Measurements from ENCODE around the gene THADA. TPM values are rescaled to one million over a fixed set of nuclear protein-coding genes. Genes with fewer than 3 reads are reported as not detected.

Gene THADA
- total and polyA plus RNA-seq, 8 donors, result 32.9 to 42.7 (median 37.2) TPM

DNA sequence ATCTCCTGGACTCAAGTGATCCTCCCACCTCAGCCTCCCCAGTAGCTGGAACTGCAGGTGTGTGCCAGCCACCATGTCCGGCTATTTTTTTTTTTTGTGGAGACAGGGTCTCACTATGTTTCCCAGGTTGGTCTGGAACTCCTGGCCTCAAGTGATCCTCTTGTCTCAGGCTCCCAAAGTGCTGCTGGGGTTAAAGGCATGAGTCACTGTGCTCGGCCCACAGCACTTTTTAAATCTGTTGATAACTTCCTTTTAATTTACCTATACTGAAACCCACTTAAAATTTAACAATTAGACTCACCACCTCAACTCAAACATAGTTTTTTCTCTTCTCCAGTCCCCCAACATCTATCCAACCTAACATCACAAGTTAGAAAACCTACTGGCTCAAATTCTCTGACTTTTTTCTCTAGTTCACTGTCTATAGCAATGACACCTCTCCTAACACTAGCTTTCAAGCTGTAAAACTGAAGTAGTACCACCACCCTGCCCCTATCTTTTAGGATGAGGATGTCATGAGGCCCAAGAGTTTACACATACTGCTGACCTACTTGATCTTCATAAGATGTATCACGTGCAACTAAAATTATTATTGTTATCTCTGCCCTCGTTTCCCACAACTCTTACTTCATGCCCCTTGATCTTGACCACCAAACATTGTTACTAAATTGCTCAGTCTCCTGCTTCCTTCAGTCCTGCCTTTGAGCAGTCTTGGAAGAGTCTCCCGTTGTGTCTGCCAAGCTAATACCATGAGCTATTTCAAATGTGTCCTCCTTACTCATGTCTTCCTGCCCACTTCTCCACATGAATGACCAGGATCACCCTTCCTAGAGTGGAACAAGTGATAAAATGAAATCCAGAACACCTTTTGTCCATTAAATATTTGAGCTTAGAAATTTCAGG is 227.1 kb downstream of the THADA start:
- intact Hi-C loops (cut with DNase I), result no loop called here
- DNase-seq (no peak), ATAC-seq (no peak)
- H3K4me1 ChIP-seq, result peaks cover 6 to 14% of the 10 kb centered on the region in 2 donors
- no peaks in the 10 kb centered on the region for H3K27me3 ChIP-seq
- H3K9me3 ChIP-seq, result no peaks in the 10 kb centered on the region
- H3K27ac ChIP-seq, result no peak overlapping the region
- TF ChIP-seq, protein P1, sequence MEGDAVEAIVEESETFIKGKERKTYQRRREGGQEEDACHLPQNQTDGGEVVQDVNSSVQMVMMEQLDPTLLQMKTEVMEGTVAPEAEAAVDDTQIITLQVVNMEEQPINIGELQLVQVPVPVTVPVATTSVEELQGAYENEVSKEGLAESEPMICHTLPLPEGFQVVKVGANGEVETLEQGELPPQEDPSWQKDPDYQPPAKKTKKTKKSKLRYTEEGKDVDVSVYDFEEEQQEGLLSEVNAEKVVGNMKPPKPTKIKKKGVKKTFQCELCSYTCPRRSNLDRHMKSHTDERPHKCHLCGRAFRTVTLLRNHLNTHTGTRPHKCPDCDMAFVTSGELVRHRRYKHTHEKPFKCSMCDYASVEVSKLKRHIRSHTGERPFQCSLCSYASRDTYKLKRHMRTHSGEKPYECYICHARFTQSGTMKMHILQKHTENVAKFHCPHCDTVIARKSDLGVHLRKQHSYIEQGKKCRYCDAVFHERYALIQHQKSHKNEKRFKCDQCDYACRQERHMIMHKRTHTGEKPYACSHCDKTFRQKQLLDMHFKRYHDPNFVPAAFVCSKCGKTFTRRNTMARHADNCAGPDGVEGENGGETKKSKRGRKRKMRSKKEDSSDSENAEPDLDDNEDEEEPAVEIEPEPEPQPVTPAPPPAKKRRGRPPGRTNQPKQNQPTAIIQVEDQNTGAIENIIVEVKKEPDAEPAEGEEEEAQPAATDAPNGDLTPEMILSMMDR (IDR thresholded peaks at IDR 0.05), result no peak
- H3K4me3 ChIP-seq, result no peak overlapping the region
- no peaks in the 10 kb centered on the region for H3K36me3 ChIP-seq

DNA sequence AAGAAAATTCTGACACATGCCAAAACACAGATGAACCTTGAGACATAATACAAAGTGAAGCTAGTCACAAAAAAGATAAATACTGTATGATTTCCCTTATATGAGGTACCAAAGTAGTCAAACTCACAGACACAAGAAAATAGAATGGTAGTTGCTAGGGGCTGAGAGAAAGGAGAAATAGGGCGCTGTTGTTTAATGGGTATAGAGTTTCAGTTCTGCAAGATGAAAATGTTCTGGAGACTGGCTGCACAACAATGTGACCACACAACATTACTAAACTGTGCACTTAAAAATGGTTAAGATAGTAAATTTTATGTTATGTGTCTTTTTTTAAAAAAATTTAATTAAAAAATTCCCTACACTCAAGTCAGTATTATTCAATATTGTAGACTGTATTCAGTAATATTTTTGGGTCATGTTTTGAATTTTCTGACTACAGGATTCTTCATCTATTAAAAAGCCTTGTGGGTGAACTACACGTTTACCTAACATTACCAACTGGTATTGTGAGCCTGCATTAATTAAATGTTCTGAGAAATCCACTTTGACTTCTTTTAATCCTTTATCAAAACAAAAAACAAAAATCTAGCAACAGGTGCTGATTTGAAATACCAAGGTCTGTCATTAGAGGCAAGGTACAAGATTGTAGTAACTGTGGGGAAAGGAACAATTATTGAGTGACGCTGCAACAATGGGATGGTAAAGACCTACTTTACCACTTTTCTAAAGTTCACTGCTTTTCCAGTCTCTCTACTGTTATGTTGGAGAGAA is 228.6 kb downstream of the THADA start:
- TF ChIP-seq, protein P1 (IDR thresholded peaks at IDR 0.05), result no peak
- Histone ChIP-seq H3K27me3 (no peaks in the 10 kb centered on the region), H3K36me3 (no peaks in the 10 kb centered on the region), H3K4me1 (peaks cover 6 to 14% of the 10 kb centered on the region in 2 donors), H3K9me3 (no peaks in the 10 kb centered on the region), H3K27ac (no peak overlapping the region), H3K4me3 (no peak overlapping the region)
- intact Hi-C loops (cut with DNase I), result no loop called here
- ATAC-seq (no peak), DNase-seq (no peak)

DNA sequence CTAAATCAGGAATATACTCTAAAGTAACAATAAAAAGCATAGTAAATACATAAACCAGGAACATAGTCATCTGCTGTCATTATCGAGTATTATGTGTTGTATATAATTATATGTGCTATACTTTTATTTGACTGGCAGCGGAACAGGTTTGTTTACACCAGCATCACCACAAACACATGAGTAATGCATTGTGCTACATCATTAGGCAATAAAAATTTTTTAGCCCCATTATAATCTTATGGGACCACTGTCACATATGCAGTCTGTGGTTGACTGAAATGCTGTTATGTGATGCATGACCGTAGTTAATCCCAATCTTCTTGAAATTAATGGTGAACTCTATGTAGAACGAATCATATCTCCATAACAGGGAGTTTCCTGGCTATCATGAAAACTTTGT is 232.7 kb downstream of the THADA start:
- intact Hi-C loops (cut with DNase I), result no loop called here
- H3K4me3 ChIP-seq, result no peak overlapping the region
- peaks cover 0 to 7% of the 10 kb centered on the region in 2 donors for H3K4me1 ChIP-seq
- TF ChIP-seq, protein P1 (IDR thresholded peaks at IDR 0.05), result no peak
- H3K27ac ChIP-seq, result no peak overlapping the region
- H3K36me3 ChIP-seq, result no peaks in the 10 kb centered on the region
- no peaks in the 10 kb centered on the region for H3K27me3 ChIP-seq
- ATAC-seq, result no peak
- no peaks in the 10 kb centered on the region for H3K9me3 ChIP-seq
- DNase-seq, result no peak

DNA sequence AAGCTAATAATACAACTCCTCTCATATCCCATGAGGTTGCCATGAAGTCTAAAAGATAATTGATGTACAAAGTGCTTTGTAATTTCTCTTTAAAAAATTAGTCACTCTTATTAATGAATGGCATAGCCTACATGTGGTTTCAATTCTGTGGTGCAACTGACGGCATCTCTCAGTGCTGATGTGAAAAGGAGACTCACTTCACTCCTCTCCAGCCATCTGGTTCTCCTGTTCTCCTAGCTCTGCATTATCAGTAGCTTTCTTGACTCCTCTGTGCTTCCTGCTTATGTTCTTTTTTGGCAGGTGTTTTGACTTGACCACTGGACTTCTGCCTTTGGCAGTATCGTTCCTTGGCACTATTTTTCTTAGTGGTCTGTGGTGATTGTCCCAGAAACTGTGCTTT is 234.6 kb downstream of the THADA start:
- Histone ChIP-seq H3K36me3 (no peaks in the 10 kb centered on the region), H3K4me1 (no peaks in the 10 kb centered on the region), H3K9me3 (no peaks in the 10 kb centered on the region), H3K4me3 (no peak overlapping the region), H3K27me3 (no peaks in the 10 kb centered on the region), H3K27ac (no peak overlapping the region)
- DNase-seq (no peak), ATAC-seq (no peak)
- TF ChIP-seq, protein P1 (IDR thresholded peaks at IDR 0.05), result no peak
- intact Hi-C loops (cut with DNase I), result no loop called here

DNA sequence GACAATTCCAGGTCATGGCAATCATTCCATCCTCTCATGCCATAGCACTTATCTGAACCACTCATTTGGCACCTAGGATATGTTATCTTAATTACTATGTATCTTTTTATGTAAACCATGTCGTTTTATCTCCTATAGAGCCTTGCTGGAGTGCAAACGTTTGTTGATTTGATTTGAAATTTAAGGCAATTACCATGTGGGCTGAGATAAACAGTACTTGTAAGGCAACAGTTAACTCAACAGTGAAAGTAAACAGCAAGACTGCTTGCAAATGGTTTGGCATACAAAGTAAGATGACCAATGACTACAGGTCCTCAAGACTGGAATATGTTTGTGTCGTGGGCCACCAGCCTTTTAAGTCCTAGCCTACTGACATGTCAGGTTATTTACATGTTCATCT is 235.7 kb downstream of the THADA start:
- no peaks in the 10 kb centered on the region for H3K36me3 ChIP-seq
- no peaks in the 10 kb centered on the region for H3K4me1 ChIP-seq
- intact Hi-C loops (cut with DNase I), result no loop called here
- DNase-seq, result no peak
- H3K4me3 ChIP-seq, result no peak overlapping the region
- ATAC-seq, result no peak
- H3K9me3 ChIP-seq, result no peaks in the 10 kb centered on the region
- TF ChIP-seq, protein P1 (IDR thresholded peaks at IDR 0.05), result no peak
- no peaks in the 10 kb centered on the region for H3K27me3 ChIP-seq
- H3K27ac ChIP-seq, result no peak overlapping the region
